HG03103 (cell line): ENCODE data around the gene SCYL1.
"Not testable (repeated sequence)": the region's sequence is repeated elsewhere in the genome, so short reads cannot be mapped to it uniquely, and the experiment has no call there.

ENCODE experiments used
- ATAC-seq: cut with Tn5 transposase; IDR thresholded peaks from one replicate; pipeline ENCODE4 v1.9.1; 2021; ENCODE audit warnings: low read depth; ENCODE audit not compliant: unreplicated experiment

The SCYL1 gene

DNA sequence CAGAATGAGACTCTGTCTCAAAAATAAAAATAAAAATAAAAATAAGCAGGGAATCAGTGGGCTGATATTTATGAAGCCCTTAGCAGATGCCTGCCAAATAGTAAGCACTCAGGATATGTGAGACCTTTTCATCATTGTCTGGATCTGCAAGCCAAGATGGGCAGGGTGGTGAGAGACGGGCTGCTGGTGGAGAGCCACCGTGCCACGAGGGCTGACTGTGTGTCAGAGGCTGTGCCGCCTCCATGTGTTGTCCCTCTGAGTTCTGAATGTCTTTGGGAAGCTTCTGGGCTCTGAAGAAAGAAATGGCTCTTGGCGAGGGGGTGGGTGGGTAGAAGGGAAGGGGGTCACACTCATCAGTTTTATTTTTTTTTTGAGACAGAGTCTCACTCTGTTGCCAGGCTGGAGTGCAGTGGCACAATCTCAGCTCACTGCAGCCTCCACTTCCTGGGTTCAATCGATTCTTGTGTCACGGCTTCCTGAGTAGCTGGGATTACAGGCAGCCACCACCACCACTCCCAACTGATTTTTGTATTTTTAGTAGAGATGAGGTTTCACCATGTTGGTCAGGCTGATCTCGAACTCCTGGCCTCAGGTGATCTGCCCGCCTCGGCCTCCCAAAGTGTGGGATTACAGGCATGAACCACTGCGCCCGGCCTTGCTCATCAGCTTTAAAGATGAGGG lies 40.1 kb downstream of the SCYL1 start:
- not testable (repeated sequence) for ATAC-seq

- no peak for ATAC-seq
Measured at GRCh38 chr11:65565624-65566453, 41.0 kb downstream of the SCYL1 start.

GRCh38 chr11:65569164-65569972 lies 44.5 kb downstream of the SCYL1 start:
- ATAC-seq: no peak

GRCh38 chr11:65569973-65570918 lies 45.4 kb downstream of the SCYL1 start, which contains the start of gene ZNRD2:
ZNRD2 (plus strand) TSS chr11:65570477; CDS start chr11:65570492, 15 bp downstream.
- ATAC-seq: peak; percentile 49

DNA sequence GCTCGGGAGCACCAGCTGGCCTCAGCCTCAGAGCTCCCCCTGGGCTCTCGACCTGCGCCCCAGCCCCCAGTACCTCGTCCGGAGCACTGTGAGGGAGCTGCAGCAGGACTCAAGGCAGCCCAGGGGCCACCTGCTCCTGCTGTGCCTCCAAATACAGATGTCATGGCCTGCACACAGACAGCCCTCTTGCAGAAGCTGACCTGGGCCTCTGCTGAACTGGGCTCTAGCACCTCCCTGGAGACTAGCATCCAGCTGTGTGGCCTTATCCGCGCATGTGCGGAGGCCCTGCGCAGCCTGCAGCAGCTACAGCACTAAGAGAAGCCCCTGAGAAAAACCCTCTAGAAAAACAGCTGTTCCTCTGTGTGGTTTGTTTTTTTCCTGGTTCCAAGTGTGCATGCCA lies 46.5 kb downstream of the SCYL1 start:
- ATAC-seq: no peak

DNA sequence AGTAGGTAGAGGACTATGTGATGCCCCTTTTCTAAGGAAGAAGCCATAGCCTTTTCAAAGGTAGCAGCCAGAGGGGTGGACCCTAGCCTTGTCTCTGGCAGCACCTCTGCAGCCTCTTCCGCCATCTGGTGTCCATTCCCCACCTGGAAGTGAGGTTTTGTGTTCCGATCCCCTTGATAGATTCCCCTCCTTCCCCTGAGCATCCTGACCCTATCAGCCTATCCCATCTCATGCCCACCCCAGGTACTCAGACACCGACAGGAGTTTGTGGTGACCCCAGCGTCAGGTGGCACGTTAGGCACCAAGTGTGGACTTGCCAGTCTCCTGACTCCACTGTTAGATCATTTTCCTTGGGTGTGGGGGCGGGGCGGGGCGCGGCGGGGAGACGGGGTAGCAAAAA lies 47.1 kb downstream of the SCYL1 start:
- no peak for ATAC-seq

DNA sequence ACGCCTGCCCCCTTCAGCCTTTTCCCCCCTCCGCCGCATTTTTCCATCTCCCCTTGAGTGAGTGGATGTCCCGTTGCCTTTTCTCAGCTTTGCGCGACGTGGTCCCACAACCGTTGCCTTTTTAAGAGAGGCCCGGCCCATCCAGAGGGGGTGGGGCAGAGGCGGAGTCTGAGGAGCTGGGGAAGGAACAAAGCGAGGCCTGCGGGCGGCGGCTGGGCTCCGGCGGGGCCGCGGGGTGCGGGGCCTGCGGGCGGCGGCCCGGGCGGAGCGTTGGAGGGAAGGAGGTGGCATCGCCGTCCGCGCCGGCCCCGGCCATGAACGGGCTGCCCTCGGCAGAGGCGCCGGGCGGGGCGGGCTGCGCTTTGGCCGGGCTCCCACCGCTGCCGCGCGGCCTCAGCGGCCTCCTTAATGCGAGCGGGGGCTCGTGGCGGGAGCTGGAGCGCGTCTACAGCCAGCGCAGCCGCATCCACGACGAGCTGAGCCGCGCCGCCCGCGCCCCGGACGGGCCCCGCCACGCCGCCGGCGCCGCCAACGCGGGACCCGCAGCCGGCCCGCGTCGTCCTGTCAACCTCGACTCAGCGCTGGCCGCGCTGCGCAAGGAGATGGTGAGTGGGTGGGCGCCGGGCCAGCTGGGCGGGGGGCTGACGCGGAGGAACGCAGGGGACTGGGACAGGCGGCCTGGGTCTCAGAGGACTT lies 47.6 kb downstream of the SCYL1 start, which contains the start of gene FAM89B:
FAM89B (plus strand) TSS at position 183 of the 696 bp plus-strand sequence; CDS start at position 315, 132 bp downstream.
- ATAC-seq: no peak

DNA sequence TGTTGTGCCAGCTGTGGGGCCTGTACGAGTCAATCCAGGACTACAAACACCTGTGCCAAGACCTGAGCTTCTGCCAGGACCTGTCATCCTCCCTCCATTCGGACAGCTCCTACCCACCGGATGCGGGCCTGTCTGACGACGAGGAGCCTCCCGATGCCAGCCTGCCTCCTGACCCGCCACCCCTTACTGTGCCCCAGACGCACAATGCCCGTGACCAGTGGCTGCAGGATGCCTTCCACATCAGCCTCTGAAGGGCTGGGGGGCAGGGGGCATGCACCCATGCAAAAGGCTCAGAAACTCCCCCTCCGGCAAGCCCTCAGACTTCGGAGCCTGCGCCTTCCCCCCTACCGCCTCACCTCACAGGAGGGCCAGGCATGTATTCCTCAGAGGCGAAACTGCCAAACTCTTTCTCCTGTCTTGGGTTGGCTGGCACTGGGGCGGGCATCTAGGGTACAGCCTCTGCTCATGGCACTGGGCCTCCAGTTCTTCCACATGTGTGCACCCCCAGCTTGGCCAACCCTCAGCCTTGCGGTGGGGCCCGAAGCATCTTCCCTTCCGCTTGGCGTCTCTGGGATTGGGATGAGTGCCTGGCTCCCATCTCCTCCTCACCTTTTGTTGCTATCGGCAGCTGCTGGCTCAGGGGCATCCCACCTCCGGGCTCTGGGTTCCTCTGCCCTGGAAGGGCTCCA lies 48.7 kb downstream of the SCYL1 start:
- no peak for ATAC-seq

DNA sequence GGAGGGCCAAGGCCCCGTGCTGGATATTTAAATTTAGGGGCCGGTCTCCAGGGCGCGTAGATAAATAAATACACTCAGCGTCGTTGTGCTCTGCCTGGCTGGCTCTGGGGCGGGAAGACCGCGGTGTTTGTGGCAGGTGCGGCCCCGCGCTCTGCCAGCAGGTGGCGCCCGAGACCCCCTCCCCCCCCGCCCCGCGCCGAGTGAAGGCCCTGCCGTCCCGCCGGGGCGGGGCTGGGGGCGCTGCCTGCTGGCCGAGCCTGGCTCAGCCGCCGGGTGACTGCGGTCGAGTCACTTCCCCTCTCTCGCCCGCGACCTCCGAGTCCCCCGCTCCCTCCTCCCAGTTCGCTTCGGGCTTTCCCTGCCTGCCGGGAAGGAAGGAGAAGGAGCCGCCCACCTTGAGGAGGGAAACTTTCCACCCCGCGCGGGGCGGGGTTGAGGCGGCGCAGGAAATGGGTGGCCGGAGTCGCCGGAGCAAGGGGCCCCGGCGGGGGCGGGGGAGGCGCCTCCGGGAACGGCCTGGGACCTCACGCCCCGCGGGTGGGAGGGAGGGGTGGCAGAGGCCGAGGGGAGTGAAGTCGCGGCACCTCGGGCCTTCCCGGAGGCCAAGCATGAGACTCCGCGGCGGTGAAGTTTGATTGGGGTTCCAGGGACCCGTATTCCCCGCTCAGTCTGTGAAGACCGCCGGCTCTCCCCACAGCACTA lies 49.4 kb downstream of the SCYL1 start:
- no peak for ATAC-seq

- ATAC-seq: no peak
Measured at GRCh38 chr11:65574811-65575567, 50.1 kb downstream of the SCYL1 start.

DNA sequence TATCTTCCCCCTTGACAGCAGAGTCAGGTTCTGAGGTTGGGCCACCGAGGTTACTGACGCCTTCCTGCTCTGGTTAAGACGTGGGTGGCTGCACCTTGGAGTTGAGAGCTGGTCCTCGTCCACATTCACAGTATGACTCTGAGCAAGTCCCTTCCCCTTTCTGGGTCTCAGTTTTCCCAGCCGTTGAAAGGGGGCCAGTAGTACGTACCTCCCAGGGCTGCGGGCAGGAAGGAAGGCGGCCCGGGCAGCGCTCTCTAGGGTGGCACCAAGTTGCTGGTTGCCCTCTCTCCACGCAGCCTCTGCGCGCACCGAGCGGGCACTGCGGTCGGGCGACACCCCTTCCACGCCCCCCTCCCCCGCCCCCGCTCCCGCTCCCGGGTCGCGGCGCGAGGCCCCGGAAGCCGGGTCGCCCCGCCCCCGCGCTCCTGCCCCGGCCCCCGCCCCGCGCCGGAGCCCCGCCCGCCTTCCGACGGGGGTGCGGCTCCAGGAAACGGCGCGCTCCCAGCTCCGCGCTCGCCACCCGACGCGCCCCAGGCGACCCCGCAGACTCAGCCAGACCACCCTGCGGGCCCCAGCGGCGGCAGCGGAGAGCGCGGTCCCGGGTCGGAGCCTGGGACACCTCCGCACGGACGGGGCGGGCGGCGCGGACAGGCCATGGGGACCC lies 50.8 kb downstream of the SCYL1 start, which contains the start of gene EHBP1L1:
EHBP1L1 (plus strand) TSS at position 486 of the 664 bp plus-strand sequence. CDS start 250 bp downstream, outside the sequence.
- ATAC-seq: no peak

- ATAC-seq: no peak
Measured at GRCh38 chr11:65576232-65576866, 51.5 kb downstream of the SCYL1 start.

DNA sequence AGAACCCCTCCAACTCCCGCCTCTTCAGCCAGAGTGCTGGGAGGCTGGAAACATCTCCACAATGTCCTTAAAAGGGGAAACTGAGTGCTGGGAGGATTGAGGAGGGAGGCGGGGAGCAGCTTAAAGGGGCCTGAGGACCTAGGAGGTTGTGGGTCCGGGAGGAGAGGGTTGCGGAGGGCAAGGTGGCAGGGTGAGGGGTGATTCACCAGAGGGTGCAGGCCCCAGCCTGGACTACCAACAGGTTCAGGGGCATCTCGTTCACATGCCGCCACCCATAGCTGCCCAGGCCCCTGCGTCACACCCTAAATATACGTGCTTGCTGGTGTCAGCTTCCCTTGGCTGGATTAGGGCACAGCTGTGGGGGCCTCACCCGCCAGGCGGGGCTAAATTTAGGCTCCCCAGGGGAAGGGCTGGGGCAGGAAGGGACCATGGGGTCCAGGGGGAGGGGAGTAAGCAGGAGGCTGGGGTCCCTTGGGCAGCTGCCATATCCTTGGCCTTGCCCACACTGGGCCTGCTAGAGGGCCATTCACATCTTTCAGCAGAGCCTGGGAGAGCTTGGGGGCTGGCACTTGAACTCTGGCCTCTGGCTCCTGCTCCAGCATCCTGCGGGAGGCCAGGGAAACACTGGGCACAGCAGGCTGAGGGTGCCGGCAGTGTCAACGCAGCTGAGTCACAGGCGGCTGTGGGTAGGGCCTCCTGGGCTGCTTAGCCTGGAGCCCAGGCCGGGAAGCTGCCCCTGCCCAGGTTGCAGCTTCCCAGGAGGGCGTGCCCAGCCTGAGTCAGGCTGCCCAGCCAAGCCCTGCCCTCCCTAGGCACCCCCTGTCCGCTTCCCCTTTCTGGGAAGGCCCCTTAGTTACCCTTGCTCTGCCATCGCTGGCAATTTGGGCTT lies 52.2 kb downstream of the SCYL1 start:
- ATAC-seq: no peak

- no peak for ATAC-seq
Measured at GRCh38 chr11:65577756-65578109, 52.9 kb downstream of the SCYL1 start.

GRCh38 chr11:65578134-65578533 lies 53.3 kb downstream of the SCYL1 start:
- ATAC-seq: no peak
